Cerebellar nuclear complex (tissue), 1 donor: ENCODE measurements around the gene PLEKHJ1.

ENCODE experiments used
- DNase-seq, 2 experiments: peaks; one replicate each; lab custom pipeline; 2025; lab: John Stamatoyannopoulos, UW

The PLEKHJ1 gene

DNA sequence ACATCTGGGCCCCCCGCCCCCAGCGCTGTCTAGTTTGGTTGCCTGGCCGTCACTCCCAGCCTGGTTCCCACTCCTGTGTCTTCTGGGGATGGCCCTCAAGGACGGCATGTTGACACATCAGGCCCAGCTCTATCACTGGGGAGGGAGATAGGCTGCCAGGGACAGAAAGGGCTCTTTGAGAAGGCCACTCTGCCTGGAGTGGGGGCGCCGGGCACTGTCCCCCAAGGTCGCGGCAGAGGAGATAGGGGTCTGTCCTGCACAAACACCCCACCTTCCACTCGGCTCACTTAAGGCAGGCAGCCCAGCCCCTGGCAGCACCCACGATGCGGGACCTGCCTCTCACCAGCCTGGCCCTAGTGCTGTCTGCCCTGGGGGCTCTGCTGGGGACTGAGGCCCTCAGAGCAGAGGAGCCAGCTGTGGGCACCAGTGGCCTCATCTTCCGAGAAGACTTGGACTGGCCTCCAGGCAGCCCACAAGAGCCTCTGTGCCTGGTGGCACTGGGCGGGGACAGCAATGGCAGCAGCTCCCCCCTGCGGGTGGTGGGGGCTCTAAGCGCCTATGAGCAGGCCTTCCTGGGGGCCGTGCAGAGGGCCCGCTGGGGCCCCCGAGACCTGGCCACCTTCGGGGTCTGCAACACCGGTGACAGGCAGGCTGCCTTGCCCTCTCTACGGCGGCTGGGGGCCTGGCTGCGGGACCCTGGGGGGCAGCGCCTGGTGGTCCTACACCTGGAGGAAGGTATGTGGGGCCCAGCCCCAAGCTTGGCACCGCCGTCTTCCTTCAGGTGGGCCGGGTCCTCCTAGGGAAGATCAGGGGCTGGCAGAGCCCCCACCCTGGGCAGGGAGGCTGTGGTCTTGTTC lies 13.1 kb upstream of the PLEKHJ1 start, which contains the start of gene AMH:
Gene AMH (plus strand): TSS at position 314 of the 857 bp plus-strand sequence. CDS start 10 bp downstream, at position 324.
- no peak for DNase-seq

DNA sequence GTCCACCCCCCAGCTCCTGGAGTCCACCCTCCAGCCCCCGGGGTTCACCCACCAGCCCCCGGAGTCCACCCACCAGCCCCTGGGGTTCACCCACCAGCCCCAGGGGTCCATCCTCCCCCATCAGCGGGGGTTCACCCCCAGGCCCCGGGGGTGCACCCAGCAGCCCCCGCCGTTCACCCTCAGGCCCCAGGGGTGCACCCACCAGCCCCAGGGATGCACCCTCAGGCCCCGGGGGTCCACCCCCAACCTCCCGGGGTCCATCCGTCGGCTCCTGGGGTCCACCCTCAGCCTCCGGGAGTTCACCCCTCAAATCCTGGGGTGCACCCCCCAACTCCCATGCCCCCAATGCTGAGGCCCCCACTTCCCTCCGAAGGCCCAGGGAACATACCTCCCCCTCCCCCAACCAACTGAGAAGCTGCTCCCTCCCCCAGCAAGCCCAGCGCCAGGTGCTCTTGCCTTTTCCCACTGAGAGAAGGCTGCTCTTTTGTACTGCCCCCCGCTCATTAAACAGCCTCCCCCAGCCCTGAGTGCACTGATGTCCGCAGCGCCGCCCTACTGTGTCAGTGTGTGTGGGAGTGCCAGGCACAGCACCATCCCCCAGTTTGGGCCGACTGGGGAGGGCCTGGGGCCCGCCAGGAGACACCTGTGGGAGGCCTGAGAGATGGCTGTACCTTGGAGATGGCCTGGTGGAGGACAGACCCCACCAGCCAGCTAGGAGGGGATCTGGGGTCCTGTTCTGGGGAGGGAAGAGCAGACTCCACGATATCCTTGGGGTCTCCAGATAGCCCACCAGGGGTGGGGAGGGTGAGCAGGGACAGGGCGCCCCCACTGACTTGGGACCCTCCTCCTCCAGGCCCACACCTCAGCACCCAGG lies 12.2 kb upstream of the PLEKHJ1 start:
- DNase-seq, result no peak

DNA sequence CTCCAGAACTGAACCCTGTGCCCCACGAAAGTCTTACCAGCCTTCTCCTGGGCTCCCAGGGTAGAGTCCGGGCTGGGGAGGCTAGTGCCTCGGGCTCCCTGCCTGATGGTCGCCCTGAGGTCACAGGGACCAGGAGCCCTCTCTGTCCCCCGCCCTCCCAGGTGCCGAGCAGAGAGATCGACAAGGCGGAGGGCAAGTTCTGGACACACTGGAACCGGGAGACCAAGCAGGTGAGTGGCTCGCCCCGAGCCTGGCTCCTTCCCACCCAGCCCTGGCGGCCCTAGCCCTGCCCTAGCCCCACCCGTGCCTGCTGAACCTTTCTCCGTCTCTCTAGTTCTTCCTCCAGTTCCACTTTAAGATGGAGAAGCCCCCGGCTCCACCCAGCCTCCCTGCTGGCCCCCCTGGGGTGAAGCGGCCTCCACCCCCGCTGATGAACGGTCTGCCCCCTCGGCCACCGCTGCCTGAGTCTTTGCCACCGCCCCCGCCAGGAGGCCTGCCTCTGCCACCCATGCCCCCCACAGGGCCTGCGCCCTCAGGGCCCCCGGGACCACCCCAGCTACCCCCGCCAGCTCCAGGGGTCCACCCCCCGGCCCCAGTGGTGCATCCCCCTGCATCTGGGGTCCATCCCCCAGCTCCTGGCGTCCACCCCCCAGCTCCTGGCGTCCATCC lies 11.4 kb upstream of the PLEKHJ1 start:
- no peak for DNase-seq

DNA sequence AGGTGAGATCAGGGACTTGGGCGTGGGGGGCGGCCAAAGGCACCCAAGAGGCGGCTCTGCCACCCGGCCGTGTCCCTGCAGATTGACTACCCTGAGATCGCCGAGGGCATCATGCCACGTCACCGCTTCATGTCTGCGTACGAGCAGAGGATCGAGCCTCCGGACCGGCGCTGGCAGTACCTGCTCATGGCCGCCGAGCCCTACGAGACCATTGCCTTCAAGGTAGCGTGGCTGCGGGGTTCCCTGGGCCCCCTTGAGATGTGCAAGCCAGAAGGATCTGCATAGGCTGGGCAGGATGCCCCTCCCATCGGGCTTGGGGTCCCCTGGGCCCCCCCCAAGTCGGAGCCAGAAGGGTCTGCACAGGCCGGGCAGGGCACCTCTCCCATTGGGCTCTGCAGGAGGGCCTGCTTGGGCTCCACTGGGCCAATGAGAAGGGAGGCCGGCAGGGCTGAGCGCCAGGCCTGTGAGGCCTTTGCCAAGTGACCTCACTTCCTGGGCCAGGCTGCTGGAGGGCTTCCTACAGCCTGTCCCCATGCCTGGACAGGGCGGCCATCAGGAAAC lies 10.8 kb upstream of the PLEKHJ1 start:
- DNase-seq, result no peak

DNA sequence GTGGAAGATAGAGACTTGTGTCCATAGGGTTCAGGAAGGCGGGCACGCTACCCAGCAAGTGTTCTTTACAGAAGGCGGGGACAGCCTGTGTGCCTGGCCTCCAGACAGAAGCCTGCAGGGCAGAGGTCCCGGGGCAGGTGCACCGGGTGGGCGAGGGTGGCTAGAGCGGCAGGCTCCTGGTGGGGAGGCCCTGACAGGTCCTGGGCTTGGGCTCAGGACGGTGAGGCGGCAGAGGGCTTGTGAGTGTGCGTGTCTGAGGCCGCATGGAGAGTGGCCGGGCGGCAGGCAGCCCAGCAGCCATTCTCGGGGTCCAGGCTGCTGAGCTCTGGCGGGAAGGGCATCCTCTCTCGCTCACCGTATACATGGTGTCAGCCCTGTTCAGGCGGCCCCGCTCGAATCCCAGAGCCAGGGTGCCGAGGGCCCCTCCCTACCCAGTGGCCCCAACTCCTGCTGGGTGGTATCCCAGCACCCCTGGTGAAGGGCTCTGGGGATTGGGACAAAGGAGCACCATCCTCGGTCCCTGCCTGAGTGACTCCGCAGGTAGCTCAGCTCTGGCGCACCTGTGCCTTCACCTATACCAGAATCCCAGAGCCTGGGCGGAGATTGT lies 10.0 kb upstream of the PLEKHJ1 start:
- no peak for DNase-seq

DNA sequence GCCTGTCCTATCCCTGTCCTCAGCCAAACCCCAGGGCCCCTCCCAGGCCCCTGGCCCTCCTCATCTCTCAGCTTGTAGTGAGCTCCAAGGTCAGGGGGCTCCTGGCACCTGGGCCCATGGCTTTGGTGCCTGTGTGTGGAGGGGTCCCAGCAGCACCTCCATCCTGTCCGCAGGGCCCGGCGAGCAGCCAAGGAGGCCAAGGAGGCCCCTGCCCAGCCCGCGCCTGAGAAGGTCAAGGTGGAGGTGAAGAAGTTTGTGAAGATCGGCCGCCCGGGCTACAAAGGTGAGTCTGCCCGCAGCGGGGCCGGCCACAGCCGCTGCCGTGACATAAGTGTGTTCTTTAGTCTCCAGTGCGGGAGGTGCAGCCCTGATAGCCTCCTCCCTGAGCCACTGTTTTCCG lies 9.1 kb upstream of the PLEKHJ1 start:
- no peak for DNase-seq

DNA sequence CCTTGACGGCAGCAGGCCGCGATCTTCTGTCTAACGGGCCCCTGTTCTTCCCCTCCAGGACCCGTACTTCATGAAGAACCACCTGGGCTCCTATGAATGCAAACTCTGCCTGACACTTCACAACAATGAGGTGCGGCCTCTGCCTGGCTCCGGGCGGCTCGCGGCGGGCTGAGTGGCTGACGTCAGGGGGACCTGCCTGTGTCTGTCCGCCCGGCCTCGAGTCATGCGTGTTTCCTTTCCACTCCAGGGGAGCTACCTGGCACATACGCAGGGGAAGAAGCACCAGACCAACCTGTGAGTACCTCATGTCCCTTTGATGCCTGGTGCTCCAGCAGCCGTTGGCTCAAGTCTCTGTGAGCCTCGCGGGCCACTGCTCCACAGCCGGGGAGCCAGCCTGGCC lies 8.4 kb upstream of the PLEKHJ1 start:
- DNase-seq, result no peak

DNA sequence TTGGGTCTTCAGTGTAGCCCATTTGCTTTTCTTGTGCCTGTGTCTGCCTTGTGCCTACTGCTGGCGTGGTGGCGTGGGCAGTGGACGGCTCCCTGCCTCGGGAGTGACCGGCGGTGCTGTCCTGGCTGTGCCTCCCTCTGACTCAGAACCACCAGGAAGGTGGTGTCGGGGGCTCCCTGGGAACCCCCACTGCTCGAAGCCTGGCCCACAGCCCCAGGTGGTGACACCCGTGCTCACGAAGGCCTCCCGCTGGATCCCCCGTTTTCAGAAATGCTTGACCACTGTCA lies 7.9 kb upstream of the PLEKHJ1 start:
- no peak for DNase-seq

DNA sequence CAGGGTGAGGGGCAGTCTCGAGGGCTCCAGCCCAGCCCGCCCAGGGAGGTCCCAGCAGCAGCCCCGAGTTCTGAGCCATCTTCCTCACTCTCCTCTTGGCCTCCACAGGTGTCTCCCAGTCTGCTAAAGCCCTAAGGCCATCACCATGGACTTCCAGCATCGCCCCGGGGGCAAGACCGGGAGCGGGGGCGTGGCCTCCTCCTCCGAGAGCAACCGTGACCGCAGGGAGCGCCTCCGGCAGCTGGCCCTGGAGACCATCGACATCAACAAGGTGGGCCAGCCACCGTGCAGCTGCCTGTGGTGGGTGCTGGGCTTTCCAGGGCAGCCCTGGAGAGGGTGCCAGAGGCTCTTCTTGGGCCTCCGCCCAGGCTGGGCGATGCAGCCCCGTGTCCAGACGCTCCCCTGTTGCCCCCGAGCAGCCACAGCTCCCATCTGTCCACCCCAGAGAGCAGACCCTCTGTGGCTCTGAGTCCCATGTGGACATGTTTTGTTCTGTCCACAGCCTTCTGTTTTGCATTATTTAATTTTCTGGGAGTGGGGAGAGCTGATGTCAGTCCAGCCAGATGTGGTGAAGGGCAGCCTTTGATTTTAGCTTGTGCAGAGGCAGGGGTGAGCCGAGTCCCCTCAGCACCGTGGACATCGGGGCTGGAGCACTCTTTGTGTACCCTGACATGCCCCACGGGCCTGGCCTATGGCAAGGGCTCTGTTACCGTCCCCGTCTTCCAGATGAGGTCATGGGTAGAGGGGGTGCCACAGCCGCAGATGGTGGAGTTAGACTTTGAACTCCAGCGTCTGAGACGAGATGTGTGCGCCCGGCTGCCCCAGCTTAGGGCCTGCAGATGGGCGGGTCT lies 7.4 kb upstream of the PLEKHJ1 start:
- DNase-seq, result no peak

DNA sequence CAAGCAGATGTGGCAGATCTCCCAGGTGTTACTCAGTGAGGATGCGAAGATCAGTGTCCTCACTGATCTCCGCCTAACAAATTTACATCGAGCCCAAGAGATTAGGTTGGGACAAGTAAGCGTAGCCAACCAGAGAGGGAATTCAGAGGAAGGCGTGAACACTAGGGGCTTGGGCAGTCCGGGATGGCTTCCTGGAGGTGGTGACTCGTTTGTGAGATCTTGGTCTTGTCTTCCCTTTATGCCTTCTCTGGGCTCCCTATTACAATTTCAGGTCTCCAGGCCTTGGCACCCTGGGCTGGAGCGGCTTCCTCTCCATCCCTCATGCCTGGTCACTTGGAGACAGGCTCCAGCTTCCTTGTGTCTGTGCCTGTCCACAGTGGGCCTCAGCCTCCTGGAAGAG lies 6.7 kb upstream of the PLEKHJ1 start:
- DNase-seq, result no peak

DNA sequence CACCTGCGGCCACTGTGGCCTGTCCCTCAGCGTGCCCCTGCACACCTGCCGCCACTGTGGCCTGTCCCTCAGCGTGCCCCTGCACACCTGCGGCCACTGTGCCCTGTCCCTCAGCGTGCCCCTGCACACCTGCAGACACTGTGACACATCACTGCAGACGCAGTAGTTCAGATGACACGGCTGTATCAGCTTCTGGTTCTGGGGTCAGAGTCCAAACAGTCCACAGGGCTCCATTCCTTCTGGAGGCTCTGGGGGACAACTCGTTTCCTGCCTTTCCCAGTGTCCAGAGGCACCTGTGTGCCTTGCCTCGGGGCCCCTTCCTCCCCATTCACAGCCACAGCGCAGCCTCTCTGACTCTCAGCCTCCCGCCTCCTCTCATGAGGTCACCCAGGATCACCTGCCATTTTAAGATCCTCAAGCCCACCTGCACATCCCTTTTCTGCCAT lies 6.0 kb upstream of the PLEKHJ1 start:
- DNase-seq, result no peak

DNA sequence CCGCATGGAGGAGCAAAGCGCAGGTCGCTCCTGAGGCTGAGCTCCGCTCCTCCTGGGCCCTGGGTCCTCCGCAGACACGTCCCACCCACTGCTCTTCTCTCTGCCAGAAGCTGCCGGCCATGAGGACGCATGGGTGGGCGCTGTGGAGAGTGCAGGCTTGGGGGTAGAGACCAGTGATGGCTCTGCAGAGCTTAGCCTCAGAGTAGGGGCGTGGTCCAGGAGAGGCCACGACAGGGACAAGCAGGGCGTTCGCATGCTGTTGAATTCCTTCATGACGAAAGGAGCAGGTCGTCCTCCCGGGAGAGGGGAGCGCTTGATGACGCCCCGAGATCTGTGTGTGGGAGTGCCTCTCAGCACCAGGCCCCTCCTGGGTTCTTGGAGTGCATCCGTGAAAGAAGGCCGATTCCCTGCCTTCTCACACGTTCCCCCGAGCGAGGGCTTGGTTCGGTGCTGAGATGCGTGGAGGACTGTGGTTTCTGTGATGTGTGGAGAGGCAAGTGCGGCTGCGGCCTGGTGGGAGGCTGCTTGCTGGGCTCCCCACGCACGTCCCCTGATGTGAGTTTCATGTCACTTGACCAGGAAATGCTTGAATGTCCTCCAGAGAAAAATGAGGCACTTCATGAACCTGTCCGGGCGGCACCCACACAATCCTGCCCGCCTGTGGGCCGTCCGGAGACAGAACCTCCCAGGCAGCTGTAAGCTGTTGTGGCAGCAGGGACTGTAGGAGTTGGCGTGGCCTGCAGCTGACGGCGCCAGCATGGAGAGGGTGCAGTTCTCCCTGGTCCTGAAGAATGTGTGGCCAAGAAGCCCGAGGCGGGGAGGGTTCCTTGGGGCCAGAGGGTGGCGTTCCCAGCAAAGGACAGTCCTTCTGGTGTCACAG lies 5.0 kb upstream of the PLEKHJ1 start:
- no peak for DNase-seq

DNA sequence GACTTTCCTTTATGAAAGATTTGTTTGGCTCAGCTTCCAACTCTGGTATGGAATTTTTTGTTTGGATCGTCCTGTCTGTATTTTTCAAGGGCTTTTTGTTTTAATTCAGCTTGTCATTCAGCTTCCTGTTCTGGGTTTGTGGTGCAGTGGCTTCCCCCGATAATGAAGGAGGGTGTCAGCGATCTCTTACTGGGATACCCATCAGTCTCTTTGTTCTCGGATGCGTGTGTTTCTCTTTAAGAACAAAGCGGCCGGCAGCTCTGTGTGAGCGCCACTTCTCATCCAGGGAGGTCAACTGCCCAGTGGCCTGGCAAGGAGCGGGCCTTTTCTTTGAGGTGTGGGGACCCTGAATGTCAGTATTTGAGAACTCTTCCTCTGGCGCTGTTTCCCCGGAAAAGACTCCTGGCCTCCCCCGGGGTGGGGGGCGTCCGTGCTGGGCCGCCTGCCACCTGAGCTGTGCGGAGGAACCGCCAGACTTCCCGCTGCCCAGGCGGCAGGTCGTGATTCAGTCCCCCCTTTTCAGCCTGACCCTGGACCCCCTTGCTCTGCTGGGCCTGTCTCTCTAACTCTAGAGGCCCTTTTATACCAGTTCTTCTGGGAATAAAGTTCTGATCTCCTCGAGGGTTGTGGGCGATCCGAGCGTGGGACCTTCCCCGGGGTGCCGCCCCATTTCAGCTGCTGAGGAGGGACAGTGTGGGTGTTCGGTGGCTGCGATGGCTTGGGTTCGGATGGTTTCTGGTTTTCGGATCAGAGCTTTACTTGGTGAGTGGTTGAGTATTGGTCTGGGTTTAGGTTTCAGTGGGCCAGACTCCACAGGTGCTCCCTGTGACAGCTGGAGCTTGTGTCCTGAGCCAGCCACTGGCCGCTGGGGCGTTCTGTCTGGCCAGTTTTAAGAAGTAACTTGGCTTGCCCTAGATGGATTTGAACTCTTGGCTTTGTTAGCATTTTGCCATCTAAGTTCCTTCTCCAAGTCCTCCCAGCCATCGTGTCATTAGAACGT lies 3.9 kb upstream of the PLEKHJ1 start:
- DNase-seq, result no peak

DNA sequence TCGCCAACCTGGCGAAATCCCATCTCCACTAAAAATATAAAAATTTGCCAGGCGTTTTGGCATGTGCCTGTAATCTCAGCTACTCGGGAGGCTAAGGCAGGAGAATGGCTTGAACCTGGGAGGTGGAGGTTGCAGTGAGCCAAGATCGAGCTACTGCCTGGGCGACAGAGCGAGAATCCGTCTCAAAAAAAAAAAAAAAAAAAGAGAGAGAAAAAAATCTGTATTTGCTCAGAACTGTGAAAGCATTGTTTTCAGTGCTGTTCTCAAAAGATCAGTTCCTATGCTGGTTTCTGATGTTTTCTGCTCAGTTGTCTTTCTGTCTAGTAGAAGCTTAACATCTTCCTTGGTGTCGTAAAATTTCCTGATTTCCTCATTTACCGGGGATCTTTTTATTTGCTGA lies 3.0 kb upstream of the PLEKHJ1 start:
- DNase-seq, result no peak

DNA sequence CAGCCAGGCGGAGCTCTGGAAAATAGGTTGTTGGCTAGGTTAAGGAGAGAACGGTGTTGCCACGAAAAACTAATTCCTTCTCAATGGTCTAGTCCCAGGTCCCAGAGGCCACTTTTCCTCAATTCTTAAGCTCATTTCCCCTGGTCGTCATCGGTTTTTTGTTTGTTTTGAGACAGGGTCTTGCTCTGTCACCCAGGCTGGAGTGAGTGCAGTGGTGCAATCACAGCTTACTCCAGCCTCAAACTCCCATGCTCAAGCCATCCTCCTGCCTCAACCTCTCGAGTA lies 1.7 kb upstream of the PLEKHJ1 start:
- no peak for DNase-seq

DNA sequence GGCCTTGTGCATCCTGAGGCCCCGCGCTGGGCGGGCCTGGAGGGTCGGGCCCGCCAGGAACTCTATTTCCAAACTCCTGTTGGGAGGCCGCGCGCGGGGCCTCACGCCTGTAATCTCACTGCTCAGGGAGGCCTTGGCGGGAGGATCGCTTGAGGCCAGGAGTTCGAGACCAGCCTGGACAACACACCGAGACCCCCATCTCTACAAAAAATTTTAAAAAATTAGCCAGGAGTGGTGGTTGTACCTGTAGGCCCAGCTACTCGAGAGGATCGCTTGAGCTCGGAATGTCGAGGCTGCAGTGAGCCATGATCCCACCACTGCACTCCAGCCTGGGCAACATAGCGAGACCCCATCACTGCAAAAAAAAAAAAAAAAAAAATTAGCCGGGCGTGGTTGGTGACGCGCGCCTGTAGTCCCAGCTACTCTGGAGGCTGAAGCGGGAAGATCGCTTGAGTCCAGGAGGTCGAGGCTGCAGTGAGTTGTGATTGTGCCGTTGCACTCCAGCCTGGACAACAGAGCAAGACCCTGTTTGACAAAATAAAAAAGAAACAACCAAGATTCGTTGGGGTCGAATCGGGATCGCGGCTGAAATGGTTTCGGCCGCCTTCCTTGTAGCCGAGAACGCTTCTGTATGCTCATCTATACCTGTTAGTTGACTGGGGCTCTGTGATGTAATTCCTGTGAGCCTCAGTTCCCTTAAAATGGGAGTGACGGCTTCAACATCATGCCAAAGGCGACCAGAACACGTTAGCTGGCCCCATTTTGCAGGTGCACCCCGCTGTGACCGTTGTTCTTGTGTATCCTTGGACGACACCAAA lies 1.1 kb upstream of the PLEKHJ1 start:
- no peak for DNase-seq

DNA sequence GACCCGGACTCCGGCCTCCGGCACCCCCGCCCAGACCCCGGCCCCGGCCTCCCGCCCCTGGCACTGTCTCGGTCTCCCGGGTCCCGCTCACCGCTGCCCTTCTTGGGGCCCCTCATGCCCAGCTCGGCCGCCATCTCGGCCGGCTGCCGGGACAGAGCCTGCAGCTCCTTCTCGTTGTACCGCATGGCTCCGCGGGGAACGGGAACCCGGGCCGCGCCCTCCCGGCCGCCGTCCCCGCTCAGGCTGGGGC lies 140 bp downstream of the PLEKHJ1 start:
- DNase-seq, result no peak

DNA sequence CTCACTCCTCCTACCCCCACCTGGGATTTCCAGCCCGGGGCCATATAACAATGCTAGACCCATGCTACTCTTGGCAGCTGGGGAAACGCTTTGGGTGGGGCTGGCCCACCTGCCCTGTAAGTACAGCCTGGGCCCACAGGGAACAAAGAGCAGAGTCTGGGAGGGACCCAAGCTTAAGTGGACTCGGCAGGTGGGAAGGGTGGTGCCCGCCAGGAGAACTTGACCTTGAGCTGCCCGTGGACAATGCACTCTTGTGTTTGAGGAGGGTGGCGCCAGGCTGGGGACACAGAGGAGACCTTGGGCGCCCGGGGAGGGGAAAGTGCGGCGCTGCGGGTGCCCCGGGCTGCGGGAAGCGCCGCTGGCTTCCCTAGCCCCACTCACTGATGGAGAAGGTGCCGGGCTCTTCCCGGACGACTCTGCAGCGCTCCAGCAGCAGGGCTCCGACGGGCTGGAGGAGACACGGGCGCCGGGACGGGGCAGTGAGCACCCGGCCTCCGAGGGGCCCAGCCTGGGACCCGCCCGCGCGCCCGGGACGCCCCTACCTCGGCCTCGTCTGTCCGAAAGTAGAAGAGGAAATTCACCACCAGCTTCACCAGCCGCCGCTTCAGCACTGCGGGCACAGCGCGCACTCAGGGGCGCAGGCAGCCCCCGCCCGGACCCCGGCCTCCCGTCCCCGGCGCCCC lies 607 bp downstream of the PLEKHJ1 start:
- DNase-seq, result no peak
